HepG2 (cell line): ENCODE measurements around the gene IL27RA. TPM values are rescaled to one million over a fixed set of nuclear protein-coding genes. Genes with fewer than 3 reads are reported as not detected.

Source experiments
- ATAC-seq: fragments of 200-7000 bp; cut with Tn5 transposase; 3 replicates; pipeline ENCODE4 v1.9.1; 2020; ENCODE audit warnings: mild to moderate bottlenecking, moderate library complexity
- BruUV-seq: library from RNA; stranded (reverse); fragments of 400-500 nt; replicated peaks from 2 replicates; lab custom pipeline; 2021; lab: Mats Ljungman, UMichigan
- CTCF ChIA-PET: fragments of 300-600 bp; formaldehyde crosslinking; extraction: SDS; loops from one replicate; lab custom pipeline; 2021; ENCODE audit warnings: low total read pairs, inconsistent platforms, low intra/inter-chr PET ratio; lab: Yijun Ruan, JAX
- POLR2A ChIA-PET: fragments of 350-600 bp; sonication (Branson Sonifier 250); formaldehyde crosslinking; loops from one replicate; lab custom pipeline; 2020; ENCODE audit warnings: antibody characterized with exemption, inconsistent platforms; lab: Yijun Ruan, JAX
- DNase-seq: peaks from one replicate; pipeline ENCODE4 v3.0.0-alpha.2; 2015; ENCODE audit warnings: low spot score
- FAIRE-seq: peaks from 3 replicates; lab custom pipeline; 2011; peaks lifted over from hg19 to GRCh38; lab: Jason Lieb, UNC
- H2AFZ ChIP-seq: one replicate; pipeline ENCODE4 v1.6.1; 2011; ENCODE audit warnings: low read length, inconsistent platforms
- H3K27ac ChIP-seq: fragments of 300-600 bp; 3 replicates; pipeline ENCODE4 v1.8.0; 2011; ENCODE audit warnings: mixed run types, mild to moderate bottlenecking, mixed read lengths, low read length, inconsistent platforms; ENCODE audit not compliant: insufficient read depth; ENCODE audit errors: extremely low read length
- H3K27me3 ChIP-seq, 2 experiments: fragments of 200-600 bp in 1 of 2; 2 replicates in 1 of 2; 3 replicates in 1 of 2; pipeline versions ENCODE4 v1.6.0 to v1.8.0; 2011; ENCODE audit warnings: low read length in 2 of 2, mild to moderate bottlenecking in 2 of 2, moderate library complexity in 2 of 2, inconsistent platforms in 1 of 2; ENCODE audit not compliant: insufficient read depth in 2 of 2, control insufficient read depth in 1 of 2
- H3K36me3 ChIP-seq, 2 experiments: fragments of 200-600 bp in 1 of 2; replicated peaks in 1 of 2; 2 replicates in 1 of 2; 3 replicates in 1 of 2; pipeline versions ENCODE4 v1.5.1 to v1.8.0; 2011; ENCODE audit warnings: low read length in 2 of 2, inconsistent platforms in 1 of 2; ENCODE audit not compliant: insufficient read depth in 2 of 2, control insufficient read depth in 1 of 2
- H3K4me1 ChIP-seq: 2 replicates; pipeline ENCODE4 v1.5.1; 2012; ENCODE audit warnings: low read length, inconsistent platforms; ENCODE audit not compliant: insufficient read depth
- H3K4me2 ChIP-seq: 2 replicates; pipeline ENCODE4 v1.6.0; 2011; ENCODE audit warnings: low read depth, low read length, inconsistent platforms
- H3K4me3 ChIP-seq, 3 experiments: fragments of 200-600 bp in 1 of 3; sonication (generic), shearing (Covaris generic) in 1 of 3; replicated peaks in 1 of 3; 2 replicates each; pipeline ENCODE4 v1.5.1; 2011 to 2016; ENCODE audit warnings: low read length in 3 of 3, inconsistent platforms in 2 of 3, low read depth in 2 of 3, mild to moderate bottlenecking in 2 of 3, control low read depth in 1 of 3, mixed read lengths in 1 of 3; ENCODE audit not compliant: insufficient read depth in 1 of 3
- H3K79me2 ChIP-seq: one replicate; pipeline ENCODE4 v1.6.1; 2011; ENCODE audit warnings: low read length, inconsistent platforms; ENCODE audit not compliant: insufficient read depth
- H3K9ac ChIP-seq: 2 replicates; pipeline ENCODE4 v1.6.0; 2011; ENCODE audit warnings: mild to moderate bottlenecking, low read depth, low read length, inconsistent platforms; ENCODE audit not compliant: insufficient read depth
- H3K9me3 ChIP-seq: 2 replicates; pipeline ENCODE4 v1.5.1; 2012; ENCODE audit warnings: mild to moderate bottlenecking, low read length
- H4K20me1 ChIP-seq: 2 replicates; pipeline ENCODE4 v1.6.0; 2011; ENCODE audit warnings: inconsistent platforms, mild to moderate bottlenecking, low read length, moderate library complexity; ENCODE audit not compliant: insufficient read depth
- DMAP1 ChIP-seq: IDR thresholded peaks from 2 replicates; pipeline ENCODE4 v1.6.1; 2016
- FOXJ3 ChIP-seq: sonication (generic); formaldehyde crosslinking; IDR thresholded peaks from 2 replicates; pipeline ENCODE4 v1.4.0; 2020; ENCODE audit warnings: missing genetic modification reagents, mild to moderate bottlenecking, borderline replicate concordance
- HNRNPL ChIP-seq: fragments of 200-400 bp; formaldehyde crosslinking; IDR thresholded peaks from 2 replicates; pipeline ENCODE4 v1.6.1; 2017; ENCODE audit warnings: mild to moderate bottlenecking, low read depth, low read length
- PREB ChIP-seq: sonication (generic); formaldehyde crosslinking; IDR thresholded peaks from 2 replicates; pipeline ENCODE4 v1.4.0; 2020; ENCODE audit warnings: missing genetic modification reagents
- USF2 ChIP-seq, 2 experiments: sonication (generic) in 1 of 2; formaldehyde crosslinking in 1 of 2; IDR thresholded peaks; 2 replicates each; pipeline versions ENCODE4 v1.5.1 to v1.6.1; 2011 to 2020; ENCODE audit warnings: borderline replicate concordance in 1 of 2, low read depth in 1 of 2, low read length in 1 of 2, mild to moderate bottlenecking in 1 of 2, missing genetic modification reagents in 1 of 2, moderate library complexity in 1 of 2
- WGBS: methylation state at CpG from one replicate; pipeline ENCODE4 v1.1.6; 2017; ENCODE audit warnings: low lambda C conversion rate; 5-methylcytosine and 5-hydroxymethylcytosine counted together
- in situ Hi-C: cut with HindIII; loops from 2 replicates; pipeline ENCODE4 v1.10.0; 2017; ENCODE audit warnings: low pct_unique_long_range_greater_than_20kb; ENCODE audit not compliant: extremely low pct_ligation_motif_present
- intact Hi-C: fragments of 100-400 bp; cut with micrococcal nuclease; formaldehyde crosslinking; loops from one replicate; pipeline ENCODE4 v1.10.0; 2022; ENCODE audit not compliant: unreplicated experiment
- polyA plus RNA-seq, 8 experiments: library from polyadenylated mRNA; depleted of rRNA in 3 of 8; stranded (reverse) in 7 of 8; unstranded in 1 of 8; fragments of >200 nt; fragmentation: Illumina TruSeq in 4 of 8; extraction: Trizol in 4 of 8; gene quantifications; 2 replicates each; pipeline versions ENCODE4 v1.2.1 to v1.2.3, GENCODE V29; 2011 to 2016; ENCODE audit warnings: low read depth in 4 of 8, missing spikeins in 1 of 8, mixed read lengths in 1 of 8; ENCODE audit not compliant: insufficient read depth in 1 of 8
- total RNA-seq, 5 experiments: library from RNA; depleted of rRNA; stranded (reverse); fragments of >200 nt; fragmentation: Illumina TruSeq; extraction: Trizol; gene quantifications; 2 replicates each; pipeline ENCODE4 v1.2.3, GENCODE V29; 2016; ENCODE audit warnings: low read depth in 1 of 5

Gene IL27RA
- total and polyA plus RNA-seq, 2 of the 13 experiments (the other 11 are each of a cell fraction or from before 2014, with no cell fraction given), result 3.5 to 8.1 TPM

- ATAC-seq, result no peak
- no peak overlapping the region for H3K27ac ChIP-seq
- no peaks in the 10 kb centered on the region for H3K36me3 ChIP-seq
- no peaks in the 10 kb centered on the region for H4K20me1 ChIP-seq
- H3K4me2 ChIP-seq, result no peak overlapping the region
- no peaks in the 10 kb centered on the region for H3K9me3 ChIP-seq
- BruUV-seq, result no TSS peak
- FAIRE-seq, result no peak
- H2AFZ ChIP-seq, result no peak overlapping the region
- in situ Hi-C loops, result no loop called here
- H3K79me2 ChIP-seq, result no peaks in the 10 kb centered on the region
- ChIA-PET POLR2A (no interaction called here), CTCF (no interaction called here)
- 53% methylated on average over 5 of the region's 5 CpGs for WGBS
- no peak overlapping the region for H3K4me3 ChIP-seq
- no peak overlapping the region for H3K9ac ChIP-seq
- peaks cover 46% of the 10 kb centered on the region for H3K4me1 ChIP-seq
- intact Hi-C loops, result no loop called here
- no peaks in the 10 kb centered on the region for H3K27me3 ChIP-seq
- DNase-seq, result no peak
- TF ChIP-seq USF2 (IDR thresholded peaks at IDR 0.05; ENCODE audit: low read depth, low read length) (no peak), USF2 (CRISPR knock-in tag; IDR thresholded peaks at IDR 0.05; ENCODE audit: borderline replicate concordance) (no peak), HNRNPL (no peak), DMAP1 (CRISPR knock-in tag) (no peak), FOXJ3 (no peak), PREB (CRISPR knock-in tag) (no peak)
These were observed 10.1 kb upstream of the IL27RA start for GRCh38 chr19:14021474-14021873.
